HG02981 (cell line): ENCODE measurements around the gene HDAC4.

ENCODE experiments used
- ATAC-seq: cut with Tn5 transposase; IDR thresholded peaks from one replicate; pipeline ENCODE4 v1.9.1; 2021; ENCODE audit warnings: mild to moderate bottlenecking, moderate library complexity; ENCODE audit not compliant: unreplicated experiment

The HDAC4 gene

GRCh38 chr2:239354132-239354790 is 46.6 kb downstream of the HDAC4 start:
- no peak for ATAC-seq

GRCh38 chr2:239353692-239354091 is 47.1 kb downstream of the HDAC4 start:
- no peak for ATAC-seq

GRCh38 chr2:239351687-239352086 is 49.1 kb downstream of the HDAC4 start:
- ATAC-seq: no peak

GRCh38 chr2:239349453-239350135 is 51.2 kb downstream of the HDAC4 start:
- no peak for ATAC-seq

GRCh38 chr2:239348563-239349452 is 52.0 kb downstream of the HDAC4 start:
- no peak for ATAC-seq

- ATAC-seq: no peak
These were observed 54.1 kb downstream of the HDAC4 start for GRCh38 chr2:239346676-239347075.

- ATAC-seq: no peak
These were observed 55.6 kb downstream of the HDAC4 start for GRCh38 chr2:239345251-239345650.

- ATAC-seq: no peak
These were observed 56.0 kb downstream of the HDAC4 start for GRCh38 chr2:239344857-239345216.

GRCh38 chr2:239343946-239344856 is 56.6 kb downstream of the HDAC4 start:
- ATAC-seq: no peak

- no peak for ATAC-seq
These were observed 57.4 kb downstream of the HDAC4 start for GRCh38 chr2:239343460-239343859.

- ATAC-seq: no peak
These were observed 59.0 kb downstream of the HDAC4 start for GRCh38 chr2:239341840-239342239.

- ATAC-seq: no peak
These were observed 59.6 kb downstream of the HDAC4 start for GRCh38 chr2:239341146-239341732.

GRCh38 chr2:239339726-239340601 is 60.9 kb downstream of the HDAC4 start:
- peak; percentile 65 for ATAC-seq

GRCh38 chr2:239339241-239339640 is 61.6 kb downstream of the HDAC4 start:
- ATAC-seq: no peak

- no peak for ATAC-seq
These were observed 62.8 kb downstream of the HDAC4 start for GRCh38 chr2:239337877-239338484.

GRCh38 chr2:239337122-239337876 is 63.5 kb downstream of the HDAC4 start:
- no peak for ATAC-seq

GRCh38 chr2:239331560-239331959 is 69.3 kb downstream of the HDAC4 start:
- no peak for ATAC-seq

GRCh38 chr2:239330836-239331235 is 70.0 kb downstream of the HDAC4 start:
- no peak for ATAC-seq
